GM23338 (cell line): ENCODE data around the gene CHAMP1.

Source experiments
- CREB1 ChIP-seq: fragments of 250-450 bp; sonication (Bioruptor Pico); IDR thresholded peaks from 2 replicates; pipeline ENCODE4 v1.5.0; 2020; ENCODE audit warnings: low read depth, mild to moderate bottlenecking, moderate library complexity
- EZH2 ChIP-seq: fragments of 200-600 bp; sonication (generic); IDR thresholded peaks from one replicate; pipeline ENCODE4 v1.8.0; 2017; ENCODE audit warnings: antibody characterized with exemption, mild to moderate bottlenecking, low read depth; ENCODE audit not compliant: unreplicated experiment
- JUNB ChIP-seq: IDR thresholded peaks from one replicate; pipeline ENCODE4 v1.6.1; 2016; ENCODE audit warnings: antibody characterized with exemption; ENCODE audit not compliant: unreplicated experiment
- POLR2AphosphoS5 ChIP-seq: IDR thresholded peaks from 2 replicates; pipeline ENCODE4 v1.6.1; 2016; ENCODE audit warnings: antibody characterized with exemption, low read depth
- TF ChIP-seq, protein P1 (sequence below): IDR thresholded peaks from one replicate; pipeline ENCODE4 v1.6.1; 2018; ENCODE audit warnings: antibody characterized with exemption; ENCODE audit not compliant: unreplicated experiment
- TF ChIP-seq, protein P2 (sequence below), 2 experiments: fragments of 200-600 bp in 1 of 2; sonication (generic) in 1 of 2; conservative IDR thresholded peaks; 2 replicates each; pipeline versions ENCODE4 v1.5.1 to v1.6.1; 2016 to 2017; ENCODE audit warnings: antibody characterized with exemption in 2 of 2, low read depth in 2 of 2, mild to moderate bottlenecking in 2 of 2, moderate library complexity in 1 of 2

GRCh38 chr13:114315074-114315785 is 927 bp downstream of the CHAMP1 start:
- no peak for TF ChIP-seq JUNB
- TF ChIP-seq, protein P1, sequence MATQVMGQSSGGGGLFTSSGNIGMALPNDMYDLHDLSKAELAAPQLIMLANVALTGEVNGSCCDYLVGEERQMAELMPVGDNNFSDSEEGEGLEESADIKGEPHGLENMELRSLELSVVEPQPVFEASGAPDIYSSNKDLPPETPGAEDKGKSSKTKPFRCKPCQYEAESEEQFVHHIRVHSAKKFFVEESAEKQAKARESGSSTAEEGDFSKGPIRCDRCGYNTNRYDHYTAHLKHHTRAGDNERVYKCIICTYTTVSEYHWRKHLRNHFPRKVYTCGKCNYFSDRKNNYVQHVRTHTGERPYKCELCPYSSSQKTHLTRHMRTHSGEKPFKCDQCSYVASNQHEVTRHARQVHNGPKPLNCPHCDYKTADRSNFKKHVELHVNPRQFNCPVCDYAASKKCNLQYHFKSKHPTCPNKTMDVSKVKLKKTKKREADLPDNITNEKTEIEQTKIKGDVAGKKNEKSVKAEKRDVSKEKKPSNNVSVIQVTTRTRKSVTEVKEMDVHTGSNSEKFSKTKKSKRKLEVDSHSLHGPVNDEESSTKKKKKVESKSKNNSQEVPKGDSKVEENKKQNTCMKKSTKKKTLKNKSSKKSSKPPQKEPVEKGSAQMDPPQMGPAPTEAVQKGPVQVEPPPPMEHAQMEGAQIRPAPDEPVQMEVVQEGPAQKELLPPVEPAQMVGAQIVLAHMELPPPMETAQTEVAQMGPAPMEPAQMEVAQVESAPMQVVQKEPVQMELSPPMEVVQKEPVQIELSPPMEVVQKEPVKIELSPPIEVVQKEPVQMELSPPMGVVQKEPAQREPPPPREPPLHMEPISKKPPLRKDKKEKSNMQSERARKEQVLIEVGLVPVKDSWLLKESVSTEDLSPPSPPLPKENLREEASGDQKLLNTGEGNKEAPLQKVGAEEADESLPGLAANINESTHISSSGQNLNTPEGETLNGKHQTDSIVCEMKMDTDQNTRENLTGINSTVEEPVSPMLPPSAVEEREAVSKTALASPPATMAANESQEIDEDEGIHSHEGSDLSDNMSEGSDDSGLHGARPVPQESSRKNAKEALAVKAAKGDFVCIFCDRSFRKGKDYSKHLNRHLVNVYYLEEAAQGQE: no peak
- no peak for TF ChIP-seq EZH2
- no peak for TF ChIP-seq CREB1 (CRISPR knock-in tag)
- TF ChIP-seq, protein P2, sequence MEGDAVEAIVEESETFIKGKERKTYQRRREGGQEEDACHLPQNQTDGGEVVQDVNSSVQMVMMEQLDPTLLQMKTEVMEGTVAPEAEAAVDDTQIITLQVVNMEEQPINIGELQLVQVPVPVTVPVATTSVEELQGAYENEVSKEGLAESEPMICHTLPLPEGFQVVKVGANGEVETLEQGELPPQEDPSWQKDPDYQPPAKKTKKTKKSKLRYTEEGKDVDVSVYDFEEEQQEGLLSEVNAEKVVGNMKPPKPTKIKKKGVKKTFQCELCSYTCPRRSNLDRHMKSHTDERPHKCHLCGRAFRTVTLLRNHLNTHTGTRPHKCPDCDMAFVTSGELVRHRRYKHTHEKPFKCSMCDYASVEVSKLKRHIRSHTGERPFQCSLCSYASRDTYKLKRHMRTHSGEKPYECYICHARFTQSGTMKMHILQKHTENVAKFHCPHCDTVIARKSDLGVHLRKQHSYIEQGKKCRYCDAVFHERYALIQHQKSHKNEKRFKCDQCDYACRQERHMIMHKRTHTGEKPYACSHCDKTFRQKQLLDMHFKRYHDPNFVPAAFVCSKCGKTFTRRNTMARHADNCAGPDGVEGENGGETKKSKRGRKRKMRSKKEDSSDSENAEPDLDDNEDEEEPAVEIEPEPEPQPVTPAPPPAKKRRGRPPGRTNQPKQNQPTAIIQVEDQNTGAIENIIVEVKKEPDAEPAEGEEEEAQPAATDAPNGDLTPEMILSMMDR (conservative IDR thresholded peaks at IDR 0.05; ENCODE audit: low read depth in 2 of 2): no peak
- no peak for TF ChIP-seq POLR2AphosphoS5
